ENCODE measurements around the gene ANKRD18B. TPM values are rescaled to one million over a fixed set of nuclear protein-coding genes. Genes with fewer than 3 reads are reported as not detected.
A peak's percentile ranks its signal among the peaks of the same experiment; 100 is the strongest.
"Not testable (repeated sequence)": the region's sequence is repeated elsewhere in the genome, so short reads cannot be mapped to it uniquely, and the experiment has no call there.

ANKRD18B gene
- total RNA-seq: not detected

DNA sequence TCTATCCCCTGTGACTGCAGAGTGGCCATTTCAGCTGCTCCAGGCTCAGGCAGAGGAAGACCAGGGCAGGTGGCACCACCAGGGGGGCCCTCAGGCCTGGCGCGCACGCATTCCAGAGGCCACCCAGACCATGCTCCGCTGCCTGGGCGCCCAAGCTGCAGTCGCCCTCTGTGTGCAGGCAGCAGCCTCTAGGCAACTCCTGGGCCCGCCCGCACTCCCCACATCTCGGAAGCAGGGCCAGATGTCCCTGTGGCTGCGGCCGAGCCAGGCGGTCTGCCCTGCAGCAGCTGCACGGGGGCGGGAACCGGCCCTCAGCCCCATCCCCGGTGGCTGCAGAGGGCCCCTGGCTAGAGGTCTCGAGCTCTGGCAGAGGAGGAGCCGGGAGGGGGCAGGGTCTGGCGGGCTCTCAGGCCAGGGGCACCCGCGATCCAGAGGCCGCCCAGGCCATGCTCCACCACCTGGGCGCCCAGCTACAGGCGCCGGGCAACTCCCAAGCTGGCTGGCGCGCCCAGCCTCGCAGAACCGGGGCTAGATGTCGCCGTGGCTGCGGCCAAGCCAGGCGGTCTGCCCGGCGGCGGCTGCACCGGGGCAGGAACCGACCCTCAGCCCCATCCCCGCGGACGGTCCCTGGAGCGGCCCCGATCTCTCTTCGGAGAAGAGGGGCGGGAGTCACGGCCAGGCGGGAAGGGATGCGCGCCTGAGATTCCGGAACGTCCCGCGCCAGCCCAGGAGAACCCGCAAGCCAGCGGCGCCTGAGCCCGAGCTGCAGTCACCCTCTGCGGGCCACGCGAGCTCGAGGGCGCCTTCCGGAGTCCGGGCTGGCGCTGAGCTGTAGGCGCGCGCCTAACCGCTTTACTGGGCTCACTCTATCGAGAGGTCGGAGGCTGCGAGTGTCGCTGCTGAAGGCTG is at the start of gene ANKRD18B:
Gene ANKRD18B, plus strand, starts transcription at position 855 of the 909 bp plus-strand sequence. CDS start 239 bp downstream, outside the sequence.
- intact Hi-C loops (cut with DNase I); DNase-seq (ENCODE audit: low spot score in 2 of 2); H3K9me3 ChIP-seq; H3K27me3 ChIP-seq; H3K27ac ChIP-seq; H3K36me3 ChIP-seq: not testable (repeated sequence)
- H3K4me1 ChIP-seq: peaks cover 0 to 11% of the 10 kb centered on the region in 2 donors
- peak within 1 kb of the TSS; percentile 21 to 41 for H3K4me3 ChIP-seq

- intact Hi-C loops (cut with DNase I): no loop called here
- Histone ChIP-seq H3K9me3 (no peaks in the 10 kb centered on the region), H3K36me3 (peaks cover 14 to 15% of the 10 kb centered on the region in 2 donors), H3K4me3 (no peak overlapping the region), H3K4me1 (peaks cover 8 to 10% of the 10 kb centered on the region in 2 donors), H3K27ac (no peak overlapping the region), H3K27me3 (no peaks in the 10 kb centered on the region)
- TF ChIP-seq, protein P1, sequence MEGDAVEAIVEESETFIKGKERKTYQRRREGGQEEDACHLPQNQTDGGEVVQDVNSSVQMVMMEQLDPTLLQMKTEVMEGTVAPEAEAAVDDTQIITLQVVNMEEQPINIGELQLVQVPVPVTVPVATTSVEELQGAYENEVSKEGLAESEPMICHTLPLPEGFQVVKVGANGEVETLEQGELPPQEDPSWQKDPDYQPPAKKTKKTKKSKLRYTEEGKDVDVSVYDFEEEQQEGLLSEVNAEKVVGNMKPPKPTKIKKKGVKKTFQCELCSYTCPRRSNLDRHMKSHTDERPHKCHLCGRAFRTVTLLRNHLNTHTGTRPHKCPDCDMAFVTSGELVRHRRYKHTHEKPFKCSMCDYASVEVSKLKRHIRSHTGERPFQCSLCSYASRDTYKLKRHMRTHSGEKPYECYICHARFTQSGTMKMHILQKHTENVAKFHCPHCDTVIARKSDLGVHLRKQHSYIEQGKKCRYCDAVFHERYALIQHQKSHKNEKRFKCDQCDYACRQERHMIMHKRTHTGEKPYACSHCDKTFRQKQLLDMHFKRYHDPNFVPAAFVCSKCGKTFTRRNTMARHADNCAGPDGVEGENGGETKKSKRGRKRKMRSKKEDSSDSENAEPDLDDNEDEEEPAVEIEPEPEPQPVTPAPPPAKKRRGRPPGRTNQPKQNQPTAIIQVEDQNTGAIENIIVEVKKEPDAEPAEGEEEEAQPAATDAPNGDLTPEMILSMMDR (IDR thresholded peaks at IDR 0.05): no peak
- peak in 1 of 2 donors; percentile 28 for DNase-seq (ENCODE audit: low spot score in 2 of 2)
These were observed 48.7 kb upstream of the ANKRD18B start for GRCh38 chr9:33475357-33475756.

GRCh38 chr9:33476503-33476902 is 47.5 kb upstream of the ANKRD18B start:
- H3K4me3 ChIP-seq: no peak overlapping the region
- no peak for DNase-seq (ENCODE audit: low spot score in 2 of 2)
- H3K36me3 ChIP-seq: peaks cover 5 to 6% of the 10 kb centered on the region in 2 donors
- TF ChIP-seq, protein P1 (IDR thresholded peaks at IDR 0.05): no peak
- intact Hi-C loops (cut with DNase I): no loop called here
- peaks cover 8 to 10% of the 10 kb centered on the region in 2 donors for H3K4me1 ChIP-seq
- no peaks in the 10 kb centered on the region for H3K9me3 ChIP-seq
- H3K27ac ChIP-seq: no peak overlapping the region
- H3K27me3 ChIP-seq: no peaks in the 10 kb centered on the region

GRCh38 chr9:33480106-33480505 is 43.9 kb upstream of the ANKRD18B start:
- H3K9me3 ChIP-seq: no peaks in the 10 kb centered on the region
- intact Hi-C loops (cut with DNase I): no loop called here

DNA sequence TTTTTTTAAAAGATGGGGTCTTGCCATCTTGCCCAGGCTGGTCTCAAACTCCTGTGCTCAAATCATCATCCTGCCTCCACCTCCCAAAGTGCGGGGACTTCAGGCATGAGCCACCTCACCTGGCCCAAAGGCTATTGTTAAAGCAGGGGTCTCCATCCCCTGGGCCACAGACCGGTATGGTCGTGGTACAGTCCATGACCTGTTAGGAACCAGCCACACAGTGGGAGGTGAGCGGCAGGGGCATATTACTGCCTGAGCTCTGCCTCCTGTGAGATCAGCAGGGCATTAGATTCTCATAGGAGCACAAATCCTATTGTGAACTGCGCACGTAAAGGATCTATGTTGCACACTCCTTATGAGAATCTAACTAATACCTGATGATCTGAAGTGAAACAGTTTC is 43.1 kb upstream of the ANKRD18B start:
- TF ChIP-seq, protein P1 (IDR thresholded peaks at IDR 0.05): no peak
- Histone ChIP-seq H3K27ac (no peak overlapping the region), H3K27me3 (no peaks in the 10 kb centered on the region), H3K4me3 (no peak overlapping the region), H3K9me3 (no peaks in the 10 kb centered on the region), H3K36me3 (no peaks in the 10 kb centered on the region), H3K4me1 (no peaks in the 10 kb centered on the region)
- intact Hi-C loops (cut with DNase I): no loop called here
- no peak for DNase-seq (ENCODE audit: low spot score in 2 of 2)

More at GRCh38 chr9:33480106-33480505, 43.9 kb upstream of the ANKRD18B start:
- no peaks in the 10 kb centered on the region for H3K36me3 ChIP-seq
- TF ChIP-seq, protein P1 (IDR thresholded peaks at IDR 0.05): no peak
- no peak overlapping the region for H3K27ac ChIP-seq
- no peaks in the 10 kb centered on the region for H3K4me1 ChIP-seq
- no peak for DNase-seq (ENCODE audit: low spot score in 2 of 2)
- H3K4me3 ChIP-seq: no peak overlapping the region
- no peaks in the 10 kb centered on the region for H3K27me3 ChIP-seq

GRCh38 chr9:33485312-33485711 is 38.7 kb upstream of the ANKRD18B start:
- DNase-seq (ENCODE audit: low spot score in 2 of 2); intact Hi-C loops (cut with DNase I); H3K9me3 ChIP-seq; H3K4me1 ChIP-seq; H3K27ac ChIP-seq; H3K36me3 ChIP-seq; H3K27me3 ChIP-seq; H3K4me3 ChIP-seq: not testable (repeated sequence)

All from ascending aorta (tissue), 2 donors.